HEK293 (cell line): ENCODE measurements around the gene SSBP3.
A peak's percentile ranks its signal among the peaks of the same experiment; 100 is the strongest.

Experiments
- CTCF ChIA-PET: fragments of 350-600 bp; formaldehyde crosslinking; extraction: SDS; loops from one replicate; lab custom pipeline; 2021; ENCODE audit warnings: antibody characterized with exemption; lab: Yijun Ruan, JAX
- POLR2A ChIA-PET: fragments of 300-600 bp; formaldehyde crosslinking; extraction: SDS; loops from one replicate; lab custom pipeline; 2020; ENCODE audit warnings: antibody characterized with exemption, inconsistent platforms; lab: Yijun Ruan, JAX
- H3K27ac ChIP-seq: fragments of 200-500 bp; sonication (Bioruptor generic); 2 replicates; pipeline ENCODE4 v1.5.1; 2014; ENCODE audit warnings: low read depth, low read length, control low read depth, inconsistent platforms; ENCODE audit errors: extremely low read depth
- H3K36me3 ChIP-seq, 2 experiments: fragments of 200-500 bp in 1 of 2; sonication (Bioruptor generic) in 1 of 2; 1 replicate in 1 of 2; 2 replicates in 1 of 2; pipeline ENCODE4 v1.5.1; 2014 to 2017; ENCODE audit warnings: inconsistent platforms in 2 of 2, low read length in 2 of 2; ENCODE audit not compliant: control insufficient read depth in 2 of 2, insufficient read depth in 1 of 2
- H3K4me1 ChIP-seq: fragments of 200-500 bp; sonication (Bioruptor generic); 2 replicates; pipeline ENCODE4 v1.5.1; 2014; ENCODE audit warnings: mild to moderate bottlenecking, low read length, inconsistent platforms; ENCODE audit not compliant: control insufficient read depth, insufficient read depth
- H3K4me3 ChIP-seq: 2 replicates; pipeline ENCODE4 v1.5.1; 2011; ENCODE audit warnings: low read depth, mild to moderate bottlenecking, control low read depth, low read length, moderate library complexity
- H3K9me3 ChIP-seq: fragments of 200-500 bp; sonication (Bioruptor generic); 2 replicates; pipeline ENCODE4 v1.5.1; 2014; ENCODE audit warnings: low read depth, low read length, inconsistent platforms; ENCODE audit not compliant: control insufficient read depth, insufficient read depth
- EGR2 ChIP-seq: fragments of 450-650 bp; formaldehyde crosslinking; IDR thresholded peaks from 2 replicates; pipeline ENCODE4 v1.5.1; 2016; ENCODE audit warnings: low read depth, missing biosample characterization, missing genetic modification characterization
- GLIS2 ChIP-seq: fragments of 450-650 bp; formaldehyde crosslinking; IDR thresholded peaks from 2 replicates; pipeline ENCODE4 v1.5.1; 2016; ENCODE audit warnings: missing biosample characterization, missing genetic modification characterization
- IKZF3 ChIP-seq: fragments of 450-650 bp; IDR thresholded peaks from 2 replicates; pipeline ENCODE4 v1.5.0; 2018; ENCODE audit warnings: missing biosample characterization, mild to moderate bottlenecking, missing genetic modification characterization, moderate library complexity
- PRDM10 ChIP-seq: fragments of 450-650 bp; formaldehyde crosslinking; IDR thresholded peaks from 2 replicates; pipeline ENCODE4 v1.5.1; 2016; ENCODE audit warnings: missing biosample characterization, missing genetic modification characterization
- SETDB1 ChIP-seq: IDR thresholded peaks from one replicate; pipeline ENCODE4 v1.6.1; 2017; ENCODE audit warnings: mild to moderate bottlenecking, low read length, moderate library complexity, mixed read lengths; ENCODE audit not compliant: insufficient read length
- TCF7L2 ChIP-seq: IDR thresholded peaks from 2 replicates; pipeline ENCODE4 v1.6.1; 2011; ENCODE audit warnings: low read depth, mild to moderate bottlenecking, inconsistent platforms, low read length, moderate library complexity, borderline replicate concordance
- WT1 ChIP-seq: fragments of 450-650 bp; formaldehyde crosslinking; IDR thresholded peaks from 2 replicates; pipeline ENCODE4 v1.5.1; 2016; ENCODE audit warnings: missing biosample characterization, missing genetic modification characterization
- ZBTB1 ChIP-seq: fragments of 450-650 bp; formaldehyde crosslinking; IDR thresholded peaks from 2 replicates; pipeline ENCODE4 v1.5.1; 2016; ENCODE audit warnings: missing biosample characterization, missing genetic modification characterization
- ZBTB17 ChIP-seq: fragments of 450-650 bp; formaldehyde crosslinking; IDR thresholded peaks from 2 replicates; pipeline ENCODE4 v1.5.1; 2016; ENCODE audit warnings: missing biosample characterization, missing genetic modification characterization
- ZBTB20 ChIP-seq: fragments of 450-650 bp; formaldehyde crosslinking; IDR thresholded peaks from 2 replicates; pipeline ENCODE4 v1.5.1; 2016; ENCODE audit warnings: missing biosample characterization, missing genetic modification characterization
- ZBTB49 ChIP-seq: fragments of 450-650 bp; formaldehyde crosslinking; IDR thresholded peaks from 2 replicates; pipeline ENCODE4 v1.5.1; 2016; ENCODE audit warnings: missing biosample characterization, missing genetic modification characterization, low read depth
- ZNF394 ChIP-seq: fragments of 450-650 bp; formaldehyde crosslinking; IDR thresholded peaks from 2 replicates; pipeline ENCODE4 v1.5.1; 2016; ENCODE audit warnings: missing biosample characterization, missing genetic modification characterization, mild to moderate bottlenecking, moderate library complexity, borderline replicate concordance
- ZNF529 ChIP-seq: fragments of 450-650 bp; formaldehyde crosslinking; IDR thresholded peaks from 2 replicates; pipeline ENCODE4 v1.5.1; 2017; ENCODE audit warnings: missing genetic modification characterization, missing biosample characterization; ENCODE audit not compliant: insufficient replicate concordance
- ZNF654 ChIP-seq: fragments of 450-650 bp; formaldehyde crosslinking; IDR thresholded peaks from 2 replicates; pipeline ENCODE4 v1.5.1; 2016; ENCODE audit warnings: low read depth, missing biosample characterization, missing genetic modification characterization
- ZNF776 ChIP-seq: fragments of 450-650 bp; formaldehyde crosslinking; IDR thresholded peaks from 2 replicates; pipeline ENCODE4 v1.5.0; 2017; ENCODE audit warnings: missing biosample characterization, missing genetic modification characterization, borderline replicate concordance
- TF ChIP-seq, protein P1 (sequence below): fragments of 450-650 bp; formaldehyde crosslinking; IDR thresholded peaks from 2 replicates; pipeline ENCODE4 v1.5.1; 2016; ENCODE audit warnings: missing biosample characterization, missing genetic modification characterization

SSBP3 gene

GRCh38 chr1:54325703-54326461 lies 80.3 kb downstream of the SSBP3 start (continued):
- peak; percentile 53; the same call in 1 of the 2 replicates for TF ChIP-seq ZBTB17 (tag by site-specific recombination)
- TF ChIP-seq ZBTB20 (tag by site-specific recombination): peak; percentile 92
- TF ChIP-seq ZNF654 (tag by site-specific recombination): no peak
- TF ChIP-seq ZBTB49 (tag by site-specific recombination): no peak
- peak; percentile 75 for TF ChIP-seq PRDM10 (tag by site-specific recombination)
- TF ChIP-seq IKZF3: peak; percentile 65
- TF ChIP-seq ZNF394 (tag by site-specific recombination): peak; percentile 76; the same call in 1 of the 2 replicates
- 0 out of 2 replicates have a peak, but pooled peaks have one; percentile 38 for TF ChIP-seq WT1 (tag by site-specific recombination)
- no peak for TF ChIP-seq EGR2
- TF ChIP-seq, protein P1, sequence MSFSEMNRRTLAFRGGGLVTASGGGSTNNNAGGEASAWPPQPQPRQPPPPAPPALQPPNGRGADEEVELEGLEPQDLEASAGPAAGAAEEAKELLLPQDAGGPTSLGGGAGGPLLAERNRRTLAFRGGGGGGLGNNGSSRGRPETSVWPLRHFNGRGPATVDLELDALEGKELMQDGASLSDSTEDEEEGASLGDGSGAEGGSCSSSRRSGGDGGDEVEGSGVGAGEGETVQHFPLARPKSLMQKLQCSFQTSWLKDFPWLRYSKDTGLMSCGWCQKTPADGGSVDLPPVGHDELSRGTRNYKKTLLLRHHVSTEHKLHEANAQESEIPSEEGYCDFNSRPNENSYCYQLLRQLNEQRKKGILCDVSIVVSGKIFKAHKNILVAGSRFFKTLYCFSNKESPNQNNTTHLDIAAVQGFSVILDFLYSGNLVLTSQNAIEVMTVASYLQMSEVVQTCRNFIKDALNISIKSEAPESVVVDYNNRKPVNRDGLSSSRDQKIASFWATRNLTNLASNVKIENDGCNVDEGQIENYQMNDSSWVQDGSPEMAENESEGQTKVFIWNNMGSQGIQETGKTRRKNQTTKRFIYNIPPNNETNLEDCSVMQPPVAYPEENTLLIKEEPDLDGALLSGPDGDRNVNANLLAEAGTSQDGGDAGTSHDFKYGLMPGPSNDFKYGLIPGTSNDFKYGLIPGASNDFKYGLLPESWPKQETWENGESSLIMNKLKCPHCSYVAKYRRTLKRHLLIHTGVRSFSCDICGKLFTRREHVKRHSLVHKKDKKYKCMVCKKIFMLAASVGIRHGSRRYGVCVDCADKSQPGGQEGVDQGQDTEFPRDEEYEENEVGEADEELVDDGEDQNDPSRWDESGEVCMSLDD: no peak
- no peak for TF ChIP-seq ZNF776 (tag by site-specific recombination)
- TF ChIP-seq TCF7L2: 0 out of 2 replicates have a peak, but pooled peaks have one; percentile 6
- TF ChIP-seq, all 188 proteins: peak for 25

DNA sequence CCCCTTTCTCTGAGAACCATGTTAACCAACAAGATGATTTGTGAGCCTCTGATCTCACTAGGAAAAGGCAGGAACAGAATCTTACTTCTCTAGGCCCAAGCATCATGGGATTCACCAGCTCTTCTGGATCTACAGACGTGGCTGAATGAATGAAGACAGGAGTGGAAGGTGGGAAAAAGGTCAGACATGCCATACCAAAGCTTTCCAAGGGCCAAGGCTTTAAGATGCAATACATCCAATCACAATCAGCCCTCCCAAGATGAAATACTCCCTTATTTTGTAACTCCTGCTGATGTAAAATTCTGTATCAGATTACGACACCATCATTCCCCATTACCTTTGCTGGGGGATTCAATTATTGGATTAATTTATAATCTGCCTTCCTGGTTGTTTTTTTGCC lies 80.9 kb downstream of the SSBP3 start:
- CTCF ChIA-PET: interaction anchor here (0.7 to 0.9 kb wide), 2 partner anchors 12 to 14 kb away, joined by 3 to 4 read pairs; no protein-coding TSS in a partner anchor
- H3K4me3 ChIP-seq: no peak overlapping the region
- peaks cover 19% of the 10 kb centered on the region for H3K4me1 ChIP-seq
- TF ChIP-seq SETDB1 (no peak), ZBTB1 (tag by site-specific recombination) (no peak), GLIS2 (tag by site-specific recombination) (no peak), ZNF529 (tag by site-specific recombination) (no peak), TCF7L2 (0 out of 2 replicates have a peak, but pooled peaks have one; percentile 9), WT1 (tag by site-specific recombination) (peak; percentile 86)
- H3K27ac ChIP-seq: no peak overlapping the region
- H3K9me3 ChIP-seq: no peaks in the 10 kb centered on the region
- peaks cover 0 to 4% of the 10 kb centered on the region in 2 experiments; a peak in 1 of 3 replicates for H3K36me3 ChIP-seq
- POLR2A ChIA-PET: interaction anchor here (0.8 kb wide), 1 partner anchor 10 kb away, joined by 3 read pairs; no protein-coding TSS in a partner anchor
